Esophagus muscularis mucosa (tissue), 3 donors: Measurements from ENCODE around the gene PTPN1.

Experiments used
- CTCF ChIP-seq, 3 experiments: fragments of 200-600 bp in 2 of 3; fragments of 450-650 bp in 1 of 3; sonication (generic) in 2 of 3; IDR thresholded peaks; one replicate each; pipeline ENCODE4 v1.5.1; 2017 to 2019; ENCODE audit warnings: antibody characterized with exemption in 3 of 3, mild to moderate bottlenecking in 2 of 3, moderate library complexity in 1 of 3
- POLR2AphosphoS5 ChIP-seq, 2 donors: sonication (generic); formaldehyde crosslinking; IDR thresholded peaks; one replicate each; pipeline ENCODE4 v1.6.1; 2017; ENCODE audit warnings: antibody characterized with exemption in 2 of 2

GRCh38 chr20:50574586-50574985 is 64.4 kb downstream of the PTPN1 start:
- no peak for TF ChIP-seq POLR2AphosphoS5 (IDR thresholded peaks at IDR 0.05)
- no peak for TF ChIP-seq CTCF (IDR thresholded peaks at IDR 0.05)
